Right lung (tissue), 5 donors: ENCODE measurements around the gene ZFP91. TPM values are rescaled to one million over a fixed set of nuclear protein-coding genes. Genes with fewer than 3 reads are reported as not detected.

Experiments used
- DNase-seq, 2 donors: peaks; one replicate each; pipeline ENCODE4 v3.0.0-alpha.2; 2013
- polyA plus RNA-seq, 5 donors: library from polyadenylated mRNA; unstranded; fragments of 120-200 nt; gene quantifications; one replicate each; pipeline versions ENCODE4 v1.2.1 to v1.2.3, GENCODE V29; 2013; ENCODE audit warnings: inconsistent platforms in 1 of 5, low replicate concordance in 1 of 5; ENCODE audit not compliant: insufficient read length in 5 of 5, insufficient read depth in 1 of 5

Gene ZFP91
- polyA plus RNA-seq, 5 donors = 50.6 to 62.4 (median 61.5) TPM

DNA sequence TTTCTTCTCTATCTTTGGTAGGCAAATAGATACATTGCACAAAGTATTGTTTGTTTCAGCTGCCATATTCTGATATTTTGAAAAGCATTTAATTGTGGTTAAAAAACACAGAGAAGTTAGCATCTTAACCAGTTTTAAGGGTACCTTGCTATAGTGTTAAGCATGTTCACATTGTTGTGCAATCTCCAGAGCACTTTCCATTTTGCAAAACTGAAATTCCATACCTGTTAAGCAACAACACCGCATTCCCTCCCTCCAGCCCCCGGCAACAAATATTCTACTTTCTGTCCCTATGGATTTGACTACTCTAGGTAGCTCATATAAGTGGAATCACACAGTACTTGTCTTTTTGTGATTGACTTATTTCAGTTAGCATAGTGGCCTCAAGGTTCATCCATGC lies 77.5 kb downstream of the ZFP91 start:
- DNase-seq = no peak

DNA sequence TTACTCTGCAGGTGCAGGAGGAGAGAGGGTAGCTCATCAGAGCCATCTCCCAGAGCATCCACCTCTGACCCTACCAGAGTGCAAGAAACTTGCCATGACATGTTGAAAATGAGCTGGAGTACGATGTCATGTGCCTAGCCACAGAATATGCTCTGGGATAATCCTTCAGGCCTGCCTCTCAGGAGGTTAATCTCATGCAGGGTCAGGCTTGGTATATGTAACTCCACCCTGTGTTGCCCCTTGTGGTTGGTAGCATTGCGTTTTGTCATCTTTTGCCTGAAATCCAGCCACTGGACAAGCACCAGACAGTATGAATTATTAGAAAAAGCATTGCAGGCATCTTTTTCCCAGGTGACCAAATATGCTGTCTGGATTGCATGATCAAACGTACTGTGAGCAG lies 79.8 kb downstream of the ZFP91 start:
- no peak for DNase-seq

DNA sequence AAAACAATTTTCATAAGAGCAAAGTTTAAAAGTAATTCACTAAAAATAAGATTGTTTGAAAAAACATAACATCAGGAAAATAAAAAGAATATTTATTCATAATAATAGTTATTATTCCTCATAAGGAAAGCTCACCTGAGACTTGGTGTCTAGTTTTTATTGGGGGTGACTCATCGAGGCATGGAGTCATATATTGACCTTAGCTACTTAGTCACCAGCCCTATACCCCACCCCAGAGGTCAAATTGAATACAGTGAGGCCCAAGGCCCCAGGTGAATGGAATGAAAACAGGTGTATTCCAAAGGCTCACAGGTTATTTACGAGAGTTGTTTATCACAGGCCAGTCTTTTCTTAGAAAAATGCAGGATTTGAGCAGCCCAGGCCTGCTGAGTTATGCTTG lies 80.5 kb downstream of the ZFP91 start:
- no peak for DNase-seq

DNA sequence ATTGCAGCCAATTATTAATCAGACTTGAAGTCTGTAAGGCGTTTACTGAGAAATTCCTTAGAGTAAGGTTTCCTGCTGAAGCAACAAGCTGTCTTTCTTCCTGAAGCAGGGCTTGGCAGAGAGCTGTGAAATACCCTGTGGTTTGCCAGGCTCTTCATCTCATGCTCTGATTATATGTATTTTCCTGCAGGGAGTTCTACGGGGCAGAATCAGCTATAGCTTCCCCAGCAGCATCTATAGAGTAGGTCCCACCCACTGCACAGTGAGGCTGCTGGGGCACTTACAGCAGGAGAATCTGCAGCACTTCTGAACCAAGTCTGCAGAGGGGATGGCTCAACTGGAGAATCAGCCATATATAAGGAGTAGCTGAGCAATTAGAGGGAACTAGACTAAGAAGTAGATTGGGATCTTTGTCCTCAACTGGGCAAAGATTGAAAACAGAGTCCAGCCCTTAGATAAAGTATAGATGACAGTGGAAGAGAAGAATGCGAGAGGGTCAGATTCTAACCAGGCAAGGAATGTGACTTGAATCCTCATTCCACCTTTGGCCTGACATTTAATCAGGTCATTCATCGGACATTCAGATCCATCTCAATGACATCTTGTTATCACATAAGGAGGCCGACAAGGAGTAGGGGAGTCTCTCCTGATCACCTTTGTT lies 81.2 kb downstream of the ZFP91 start:
- DNase-seq = no peak

Other genes with a start within 250 kb of the ZFP91 start
- not detected for gene OR5B17, start 220.0 kb upstream of the ZFP91 start, polyA plus RNA-seq
- gene OR5B3, start 172.2 kb upstream of the ZFP91 start, polyA plus RNA-seq = not detected
- gene OR5B2, start 150.9 kb upstream of the ZFP91 start, polyA plus RNA-seq = not detected
- not detected for gene OR5B12, start 136.8 kb upstream of the ZFP91 start, polyA plus RNA-seq
- gene OR5B21, start 71.0 kb upstream of the ZFP91 start, polyA plus RNA-seq = not detected
- 10 to 100 TPM in 3 of 5 donors, 1 to 10 TPM in 2; 8.1 to 10.6 (median 10.4) TPM for gene LPXN, start 3.2 kb upstream of the ZFP91 start, polyA plus RNA-seq
- gene CNTF, start 43.6 kb downstream of the ZFP91 start, polyA plus RNA-seq = 1 to 10 TPM in 4 of 5 donors, under 1 TPM in 1; 0.61 to 1.2 (median 1.0) TPM
- under 1 TPM in 2 of 5 donors, not detected in 3; 0.18 to 0.58 TPM for gene GLYAT, start 152.9 kb downstream of the ZFP91 start, polyA plus RNA-seq